SH-SY5Y (cell line): ENCODE data around the gene UQCRHL.
A peak's percentile ranks its signal among the peaks of the same experiment; 100 is the strongest.

ENCODE experiments used
- GATA2 ChIP-seq: IDR thresholded peaks from 2 replicates; pipeline ENCODE4 v1.6.1; 2011; ENCODE audit warnings: mild to moderate bottlenecking, low read depth, low read length
- GATA3 ChIP-seq: IDR thresholded peaks from 2 replicates; pipeline ENCODE4 v1.6.1; 2011; ENCODE audit warnings: low read depth, mild to moderate bottlenecking, low read length, moderate library complexity

UQCRHL gene

GRCh38 chr1:15843826-15844572 is 36.5 kb upstream of the UQCRHL start:
- TF ChIP-seq GATA2: no peak
- TF ChIP-seq GATA3: no peak

GRCh38 chr1:15838721-15839120 is 31.3 kb upstream of the UQCRHL start:
- TF ChIP-seq GATA2 (no peak), GATA3 (no peak)

GRCh38 chr1:15837931-15838330 is 30.5 kb upstream of the UQCRHL start:
- TF ChIP-seq GATA2: no peak
- TF ChIP-seq GATA3: no peak

- TF ChIP-seq GATA2 (no peak), GATA3 (no peak)
Observed at GRCh38 chr1:15836772-15837669, 29.6 kb upstream of the UQCRHL start.

GRCh38 chr1:15835741-15836510 is 28.5 kb upstream of the UQCRHL start:
- no peak for TF ChIP-seq GATA3
- no peak for TF ChIP-seq GATA2

GRCh38 chr1:15835205-15835740 is 27.8 kb upstream of the UQCRHL start:
- TF ChIP-seq GATA3 (no peak), GATA2 (no peak)

- TF ChIP-seq GATA3: no peak
- no peak for TF ChIP-seq GATA2
Observed at GRCh38 chr1:15834406-15835204, 27.2 kb upstream of the UQCRHL start.

- TF ChIP-seq GATA3 (no peak), GATA2 (0 out of 2 replicates have a peak, but pooled peaks have one; percentile 9)
Observed at GRCh38 chr1:15833842-15834405, 26.5 kb upstream of the UQCRHL start.

GRCh38 chr1:15833069-15833679 is 25.7 kb upstream of the UQCRHL start:
- no peak for TF ChIP-seq GATA2
- TF ChIP-seq GATA3: no peak

- TF ChIP-seq GATA3: no peak
- TF ChIP-seq GATA2: no peak
Observed at GRCh38 chr1:15830258-15830657, 22.8 kb upstream of the UQCRHL start.

- TF ChIP-seq GATA3: no peak
- no peak for TF ChIP-seq GATA2
Observed at GRCh38 chr1:15826810-15827507, 19.5 kb upstream of the UQCRHL start.

GRCh38 chr1:15825800-15826199 is 18.4 kb upstream of the UQCRHL start:
- no peak for TF ChIP-seq GATA2
- no peak for TF ChIP-seq GATA3
